ENCODE results near the gene COL4A1. TPM values are rescaled to one million over a fixed set of nuclear protein-coding genes. Genes with fewer than 3 reads are reported as not detected.

The COL4A1 gene
- total RNA-seq, 1 donor from 2014 or later = 120 TPM

- intact Hi-C loops (cut with micrococcal nuclease) = no loop called here
- no peaks in the 10 kb centered on the region for H3K27me3 ChIP-seq (ENCODE audit: low read depth)
- H3K27ac ChIP-seq (replicated peaks) = peak overlapping the region; percentile 33
- TF ChIP-seq CTCF (IDR thresholded peaks at IDR 0.05; ENCODE audit: borderline replicate concordance) = no peak
- no peak for DNase-seq
- no peak overlapping the region for H3K4me3 ChIP-seq
- H3K4me1 ChIP-seq = peaks cover 96% of the 10 kb centered on the region
- H3K36me3 ChIP-seq = peaks cover 5% of the 10 kb centered on the region
- H3K9me3 ChIP-seq (replicated peaks) = no peaks in the 10 kb centered on the region
These were observed 34.7 kb downstream of the COL4A1 start for GRCh38 chr13:110272227-110272626.

GRCh38 chr13:110271313-110271712 is 35.6 kb downstream of the COL4A1 start:
- peaks cover 96% of the 10 kb centered on the region for H3K4me1 ChIP-seq
- no peak for DNase-seq

GRCh38 chr13:110270507-110270906 is 36.5 kb downstream of the COL4A1 start:
- DNase-seq = no peak
- H3K4me1 ChIP-seq = peaks cover 96% of the 10 kb centered on the region
- peak overlapping the region; percentile 33 for H3K27ac ChIP-seq (replicated peaks)
- no peak for TF ChIP-seq CTCF (IDR thresholded peaks at IDR 0.05; ENCODE audit: borderline replicate concordance)
- peaks cover 5% of the 10 kb centered on the region for H3K36me3 ChIP-seq
- no peaks in the 10 kb centered on the region for H3K27me3 ChIP-seq (ENCODE audit: low read depth)
- no peak overlapping the region for H3K4me3 ChIP-seq
- intact Hi-C loops (cut with micrococcal nuclease) = no loop called here
- no peaks in the 10 kb centered on the region for H3K9me3 ChIP-seq (replicated peaks)

More at GRCh38 chr13:110271313-110271712, 35.6 kb downstream of the COL4A1 start:
- H3K27me3 ChIP-seq (ENCODE audit: low read depth) = no peaks in the 10 kb centered on the region
- peaks cover 5% of the 10 kb centered on the region for H3K36me3 ChIP-seq
- H3K9me3 ChIP-seq (replicated peaks) = no peaks in the 10 kb centered on the region
- no peak for TF ChIP-seq CTCF (IDR thresholded peaks at IDR 0.05; ENCODE audit: borderline replicate concordance)
- peak overlapping the region; percentile 33 for H3K27ac ChIP-seq (replicated peaks)
- intact Hi-C loops (cut with micrococcal nuclease) = no loop called here
- H3K4me3 ChIP-seq = no peak overlapping the region

DNA sequence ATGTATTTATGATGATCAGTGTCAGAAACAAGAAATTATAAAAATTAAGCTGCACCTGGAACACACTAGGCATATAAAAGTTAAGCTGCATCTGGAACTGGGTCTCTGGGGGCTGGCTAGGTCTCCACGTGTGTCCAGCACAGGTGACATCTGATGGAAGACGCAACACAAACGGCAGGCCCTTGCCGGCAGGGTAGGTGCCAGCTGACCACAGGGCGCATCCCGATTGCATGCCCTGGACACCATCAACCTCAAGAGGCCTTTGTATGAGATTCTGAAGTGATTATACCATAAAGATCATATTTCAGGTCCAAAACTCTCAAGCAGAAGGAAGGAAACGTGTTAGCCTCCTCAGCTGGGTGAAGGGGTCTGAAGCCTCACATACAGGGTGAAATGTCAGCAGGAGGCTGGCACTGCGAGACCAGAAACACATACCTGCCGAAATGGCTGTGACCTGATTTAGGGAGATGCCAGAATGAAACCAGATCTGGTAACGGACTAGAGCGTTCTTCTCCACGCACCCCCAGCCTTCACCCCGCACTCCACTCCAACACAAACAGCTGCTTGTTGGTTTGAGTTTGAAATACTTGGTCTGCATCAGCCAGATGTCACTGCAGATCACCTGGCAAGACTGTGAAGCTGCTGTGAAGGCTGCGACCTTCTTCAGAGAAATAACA is 37.3 kb downstream of the COL4A1 start:
- TF ChIP-seq CTCF (IDR thresholded peaks at IDR 0.05; ENCODE audit: borderline replicate concordance) = no peak
- H3K4me1 ChIP-seq = peaks cover 96% of the 10 kb centered on the region
- no peaks in the 10 kb centered on the region for H3K27me3 ChIP-seq (ENCODE audit: low read depth)
- no peaks in the 10 kb centered on the region for H3K9me3 ChIP-seq (replicated peaks)
- no peak overlapping the region for H3K27ac ChIP-seq (replicated peaks)
- DNase-seq = no peak
- intact Hi-C loops (cut with micrococcal nuclease) = no loop called here
- no peak overlapping the region for H3K4me3 ChIP-seq
- peaks cover 5% of the 10 kb centered on the region for H3K36me3 ChIP-seq

DNA sequence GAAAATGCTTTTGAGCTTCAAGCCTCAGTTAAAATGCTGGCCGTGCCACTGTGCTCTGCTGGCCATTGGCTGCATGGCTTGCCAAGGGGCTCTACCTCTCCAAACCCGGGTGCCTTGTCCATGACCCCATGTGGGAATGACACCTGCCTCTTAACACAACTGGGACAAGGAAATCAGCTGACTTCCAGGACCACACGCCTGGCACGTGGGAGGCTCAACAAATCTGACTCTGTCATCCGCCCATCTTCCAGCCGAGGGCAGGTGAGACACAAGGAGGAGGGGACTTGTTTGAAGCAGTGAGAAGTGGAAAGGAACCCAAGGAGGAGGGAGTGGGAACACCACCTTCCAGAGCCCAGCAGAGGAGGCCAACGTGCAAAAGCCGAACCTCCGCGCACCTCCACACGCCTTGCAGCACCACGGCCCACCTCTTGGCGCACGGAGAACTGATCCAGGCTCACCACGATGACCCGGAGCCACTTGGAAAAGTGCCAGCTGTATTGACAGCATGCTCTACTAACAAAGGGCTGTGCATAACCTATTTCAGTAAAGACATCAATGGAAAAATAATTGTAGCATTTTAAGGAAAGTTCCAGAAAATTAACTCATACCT is 38.3 kb downstream of the COL4A1 start:
- no peak for DNase-seq
- Histone ChIP-seq H3K27me3 (ENCODE audit: low read depth) (no peaks in the 10 kb centered on the region), H3K27ac (replicated peaks) (peak overlapping the region; percentile 25), H3K36me3 (peaks cover 5% of the 10 kb centered on the region), H3K4me1 (peaks cover 96% of the 10 kb centered on the region), H3K9me3 (replicated peaks) (no peaks in the 10 kb centered on the region), H3K4me3 (no peak overlapping the region)
- intact Hi-C loops (cut with micrococcal nuclease) = no loop called here
- no peak for TF ChIP-seq CTCF (IDR thresholded peaks at IDR 0.05; ENCODE audit: borderline replicate concordance)

All from left ventricle myocardium inferior (tissue), 1 donor.